Caco-2 (cell line): ENCODE measurements around the gene LRBA. TPM values are rescaled to one million over a fixed set of nuclear protein-coding genes. Genes with fewer than 3 reads are reported as not detected.
"Not testable (repeated sequence)": the region's sequence is repeated elsewhere in the genome, so short reads cannot be mapped to it uniquely, and the experiment has no call there.

ENCODE experiments used
- BruUV-seq: library from RNA; stranded (reverse); fragments of 400-500 nt; replicated peaks from 2 replicates; lab custom pipeline; 2021; lab: Mats Ljungman, UMichigan
- CTCF ChIA-PET: fragments of 300-600 bp; sonication (Branson Sonifier 250); formaldehyde crosslinking; loops from one replicate; lab custom pipeline; 2022; ENCODE audit warnings: antibody characterized with exemption; lab: Charles Lee
- POLR2A ChIA-PET: fragments of 300-600 bp; sonication (Branson Sonifier 250); formaldehyde crosslinking; loops from one replicate; lab custom pipeline; 2022; ENCODE audit warnings: antibody characterized with exemption; lab: Charles Lee
- DNase-seq, 2 experiments: peaks; one replicate each; pipeline versions ENCODE4 v3.0.0 to v3.0.0-alpha.2; 2020 to 2022
- H3K27me3 ChIP-seq: replicated peaks from 2 replicates; pipeline ENCODE4 v1.6.0; 2011; ENCODE audit warnings: low read length; ENCODE audit not compliant: control insufficient read depth, insufficient read depth
- H3K36me3 ChIP-seq: 2 replicates; pipeline ENCODE4 v1.5.1; 2011; ENCODE audit warnings: low read length; ENCODE audit not compliant: control insufficient read depth, insufficient read depth
- H3K4me1 ChIP-seq: fragments of 250-450 bp; sonication (Bioruptor Pico); 2 replicates; pipeline ENCODE4 v1.5.1; 2020; ENCODE audit warnings: mild to moderate bottlenecking
- H3K4me3 ChIP-seq: 2 replicates; pipeline ENCODE4 v1.5.1; 2011; ENCODE audit warnings: low read depth, mild to moderate bottlenecking, control low read depth, low read length
- H3K9me3 ChIP-seq: fragments of 250-450 bp; sonication (Bioruptor Pico); 2 replicates; pipeline ENCODE4 v1.5.1; 2020; ENCODE audit warnings: mild to moderate bottlenecking, moderate library complexity
- H3K27ac Mint-ChIP-seq: one replicate; pipeline ENCODE4 v1.8.0; 2022; ENCODE audit warnings: mixed read lengths; ENCODE audit not compliant: unreplicated experiment
- H3K27me3 Mint-ChIP-seq: one replicate; pipeline ENCODE4 v1.8.0; 2022; ENCODE audit warnings: mixed read lengths; ENCODE audit not compliant: insufficient read depth, unreplicated experiment
- H3K36me3 Mint-ChIP-seq: one replicate; pipeline ENCODE4 v1.8.0; 2022; ENCODE audit warnings: mild to moderate bottlenecking, mixed read lengths; ENCODE audit not compliant: insufficient read depth, unreplicated experiment
- H3K4me1 Mint-ChIP-seq: one replicate; pipeline ENCODE4 v1.8.0; 2022; ENCODE audit warnings: low read depth, mixed read lengths; ENCODE audit not compliant: unreplicated experiment
- H3K4me3 Mint-ChIP-seq: one replicate; pipeline ENCODE4 v1.8.0; 2022; ENCODE audit warnings: mild to moderate bottlenecking, moderate library complexity, mixed read lengths; ENCODE audit not compliant: unreplicated experiment
- H3K9me3 Mint-ChIP-seq: one replicate; pipeline ENCODE4 v1.8.0; 2022; ENCODE audit warnings: mixed read lengths; ENCODE audit not compliant: unreplicated experiment
- CTCF ChIP-seq, 2 experiments: fragments of 200-600 bp in 1 of 2; IDR thresholded peaks; 1 replicate in 1 of 2; 2 replicates in 1 of 2; pipeline versions ENCODE4 v1.5.1 to v1.8.0; 2011 to 2022; ENCODE audit warnings: antibody characterized with exemption in 1 of 2, control low read depth in 1 of 2, inconsistent platforms in 1 of 2, low read depth in 1 of 2, low read length in 1 of 2, mild to moderate bottlenecking in 1 of 2, moderate library complexity in 1 of 2; ENCODE audit not compliant: insufficient read depth in 1 of 2, severe bottlenecking in 1 of 2, unreplicated experiment in 1 of 2
- intact Hi-C: fragments of 100-400 bp; cut with micrococcal nuclease; formaldehyde crosslinking; loops from one replicate; pipeline ENCODE4 v1.10.0; 2022; ENCODE audit not compliant: unreplicated experiment
- total RNA-seq: library from RNA; stranded (reverse); gene quantifications from 2 replicates; pipeline ENCODE4 v1.2.3, GENCODE V29; 2022

The LRBA gene
- total RNA-seq, 1 experiment from 2014 or later = 53.2 TPM

- Histone ChIP-seq H3K36me3 (no peaks in the 10 kb centered on the region), H3K27me3 (no peaks in the 10 kb centered on the region), H3K4me3 (no peak overlapping the region), H3K9me3 (no peaks in the 10 kb centered on the region), H3K4me1 (0 out of 2 replicates have a peak, but pooled peaks cover 3% of the 10 kb centered on the region)
- no peak overlapping the region for H3K4me3 Mint-ChIP-seq
- H3K4me1 Mint-ChIP-seq = peaks cover 14% of the 10 kb centered on the region
- H3K9me3 Mint-ChIP-seq = no peaks in the 10 kb centered on the region
- DNase-seq = no peak
- no TSS peak for BruUV-seq
- peaks cover 6% of the 10 kb centered on the region for H3K36me3 Mint-ChIP-seq
- no peaks in the 10 kb centered on the region for H3K27me3 Mint-ChIP-seq
- peak overlapping the region; percentile 9 for H3K27ac Mint-ChIP-seq
- no peak for TF ChIP-seq CTCF (IDR thresholded peaks at IDR 0.05; ENCODE audit: insufficient read depth in 1 of 2, low read depth in 1 of 2, low read length in 1 of 2, severe bottlenecking in 1 of 2, unreplicated experiment in 1 of 2)
- ChIA-PET CTCF (no interaction called here), POLR2A (no interaction called here)
- intact Hi-C loops = no loop called here
Observed at GRCh38 chr4:151031831-151032605, 16.9 kb upstream of the LRBA start.

GRCh38 chr4:151029537-151029936 is 14.5 kb upstream of the LRBA start:
- CTCF ChIA-PET = no interaction called here
- Histone ChIP-seq H3K4me3 (no peak overlapping the region), H3K27me3 (no peaks in the 10 kb centered on the region), H3K9me3 (no peaks in the 10 kb centered on the region), H3K4me1 (no peaks in the 10 kb centered on the region), H3K36me3 (no peaks in the 10 kb centered on the region)
- no peak overlapping the region for H3K4me3 Mint-ChIP-seq
- no peak overlapping the region for H3K27ac Mint-ChIP-seq
- H3K27me3 Mint-ChIP-seq = no peaks in the 10 kb centered on the region
- no peak for TF ChIP-seq CTCF (IDR thresholded peaks at IDR 0.05; ENCODE audit: insufficient read depth in 1 of 2, low read depth in 1 of 2, low read length in 1 of 2, severe bottlenecking in 1 of 2, unreplicated experiment in 1 of 2)
- BruUV-seq = no TSS peak
- DNase-seq = no peak
- peaks cover under 1% of the 10 kb centered on the region for H3K4me1 Mint-ChIP-seq
- POLR2A ChIA-PET = no interaction called here
- H3K9me3 Mint-ChIP-seq = no peaks in the 10 kb centered on the region
- intact Hi-C loops = no loop called here
- no peaks in the 10 kb centered on the region for H3K36me3 Mint-ChIP-seq

GRCh38 chr4:151029006-151029405 is 13.9 kb upstream of the LRBA start:
- H3K4me3 Mint-ChIP-seq, DNase-seq, POLR2A ChIA-PET, H3K9me3 ChIP-seq, H3K36me3 Mint-ChIP-seq, H3K9me3 Mint-ChIP-seq, H3K36me3 ChIP-seq, CTCF ChIA-PET, H3K27me3 ChIP-seq, H3K4me1 Mint-ChIP-seq, H3K4me1 ChIP-seq, H3K27me3 Mint-ChIP-seq, H3K27ac Mint-ChIP-seq, BruUV-seq, H3K4me3 ChIP-seq, intact Hi-C loops: not testable (repeated sequence)
